H1 (cell line): Measurements from ENCODE around the gene FOXRED1. TPM values are rescaled to one million over a fixed set of nuclear protein-coding genes. Genes with fewer than 3 reads are reported as not detected.

Experiments
- CEBPB ChIP-seq: IDR thresholded peaks from 2 replicates; pipeline ENCODE4 v1.6.1; 2012; ENCODE audit warnings: low read depth, low read length
- KDM1A ChIP-seq: fragments of 200-600, 300-600 bp; sonication (generic); IDR thresholded peaks from 2 replicates; pipeline ENCODE4 v1.7.1; 2016; ENCODE audit warnings: mild to moderate bottlenecking, low read length, borderline replicate concordance
- PHF8 ChIP-seq: fragments of 200-600 bp; sonication (generic); conservative IDR thresholded peaks from 2 replicates; pipeline ENCODE4 v1.7.1; 2012; ENCODE audit warnings: low read depth, mild to moderate bottlenecking, inconsistent platforms, low read length, moderate library complexity
- POLR2AphosphoS5 ChIP-seq: IDR thresholded peaks from 2 replicates; pipeline ENCODE4 v1.6.1; 2011; ENCODE audit warnings: low read depth, low read length
- SAP30 ChIP-seq: fragments of 300-600 bp; sonication (generic); IDR thresholded peaks from 2 replicates; pipeline ENCODE4 v1.7.1; 2012; ENCODE audit warnings: low read length, moderate library complexity, mild to moderate bottlenecking, inconsistent platforms; ENCODE audit not compliant: insufficient read depth, insufficient replicate concordance
- TBP ChIP-seq: IDR thresholded peaks from 2 replicates; pipeline ENCODE4 v1.6.1; 2011; ENCODE audit warnings: low read depth, low read length, improper control_type of control experiment
- TCF12 ChIP-seq: IDR thresholded peaks from 2 replicates; pipeline ENCODE4 v1.6.1; 2011; ENCODE audit warnings: low read depth, mild to moderate bottlenecking, low read length
- YY1 ChIP-seq: IDR thresholded peaks from 2 replicates; pipeline ENCODE4 v1.6.1; 2011; ENCODE audit warnings: low read depth, mild to moderate bottlenecking, low read length
- polyA plus RNA-seq, 7 experiments: library from polyadenylated mRNA; depleted of rRNA in 3 of 7; stranded (reverse) in 5 of 7; unstranded in 2 of 7; fragments of >200 nt in 5 of 7; fragments of 200-250 nt in 2 of 7; gene quantifications; 1 replicate in 5 of 7; 2 replicates in 1 of 7; 4 replicates in 1 of 7; pipeline versions ENCODE4 v1.2.1 to v1.2.3, GENCODE V29; 2011 to 2013; ENCODE audit warnings: missing spikeins in 2 of 7, mixed read lengths in 2 of 7
- total RNA-seq: library from RNA; stranded (reverse); fragmentation: NEBNext Ultra II Directional; extraction: Animal tissue kit (Norgen Biotek cat#: 25700); gene quantifications from 2 replicates; pipeline ENCODE4 v1.2.1, GENCODE V29; 2021

FOXRED1 gene
- total and polyA plus RNA-seq, 2 of the 8 experiments (the other 6 are each of a cell fraction or from before 2014, with no cell fraction given) = 48.8 to 99.4 TPM

DNA sequence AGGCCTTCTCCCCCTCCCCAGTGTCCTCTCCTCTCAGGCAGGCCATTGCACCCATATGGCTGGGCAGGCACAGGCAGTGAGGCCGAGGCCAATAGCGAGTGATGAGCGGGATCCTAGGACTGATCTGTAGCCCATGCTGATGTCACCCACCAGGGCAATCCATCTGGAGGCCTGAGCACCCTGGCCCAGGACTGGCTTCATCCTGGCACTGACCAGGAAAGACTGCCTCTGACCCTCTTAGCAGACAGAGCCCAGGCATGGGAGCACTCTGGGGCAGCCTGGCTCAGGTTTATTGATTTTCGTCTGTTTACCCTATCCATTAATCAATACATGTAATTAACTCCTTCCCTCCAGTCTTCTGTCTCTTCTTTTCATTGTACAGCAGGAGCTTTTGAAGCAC lies 8.8 kb downstream of the FOXRED1 start (continued):
- TF ChIP-seq PHF8 = no peak
- TF ChIP-seq POLR2AphosphoS5 = no peak
- no peak for TF ChIP-seq TBP
- no peak for TF ChIP-seq TCF12
- no peak for TF ChIP-seq CEBPB
- TF ChIP-seq KDM1A = no peak
- TF ChIP-seq SAP30 = no peak
- TF ChIP-seq YY1 = no peak
